Measurements from ENCODE around the gene KIAA1958. TPM values are rescaled to one million over a fixed set of nuclear protein-coding genes. Genes with fewer than 3 reads are reported as not detected.

The KIAA1958 gene
- polyA plus RNA-seq, 2 of the 4 experiments (the other 2 are of a cell fraction) = 2.2 to 3.7 TPM

GRCh38 chr9:112608851-112609250 lies 122.2 kb downstream of the KIAA1958 start:
- Histone ChIP-seq H3K4me1 (no peaks in the 10 kb centered on the region), H3K9me3 (no peaks in the 10 kb centered on the region), H3K4me3 (no peak overlapping the region), H3K27ac (no peak overlapping the region), H3K4me2 (no peak overlapping the region)
- WGBS (ENCODE audit: missing lambda C conversion rate) = 100% methylated on average over 1 of the region's 1 CpG
- DNase-seq (ENCODE audit: low read depth in 1 of 2, low spot score in 1 of 2) (no peak), ATAC-seq (no peak), FAIRE-seq (no peak)
- ChIA-PET POLR2A (no interaction called here), CTCF (interaction anchor here (0.6 to 2.0 kb wide), 3 partner anchors 9 to 184 kb away, joined by 3 to 6 read pairs (median 3); no protein-coding TSS in a partner anchor)
- TF ChIP-seq KDM1A (IDR thresholded peaks at IDR 0.05; ENCODE audit: low read depth) (no peak), SREBF2 (IDR thresholded peaks at IDR 0.05) (no peak), TP53 (CRISPR knock-in tag; IDR thresholded peaks at IDR 0.05) (no peak), RCOR1 (IDR thresholded peaks at IDR 0.05; ENCODE audit: low read depth, low read length) (no peak), CBX2 (IDR thresholded peaks at IDR 0.05; ENCODE audit: borderline replicate concordance, low read depth) (no peak), MAFK (IDR thresholded peaks at IDR 0.05; ENCODE audit: partially characterized antibody) (no peak), GATA3 (IDR thresholded peaks at IDR 0.05; ENCODE audit: borderline replicate concordance) (no peak), RNF2 (IDR thresholded peaks at IDR 0.05; ENCODE audit: borderline replicate concordance, low read depth) (no peak), EHF (CRISPR knock-in tag; IDR thresholded peaks at IDR 0.05) (no peak), HOXB13 (CRISPR knock-in tag; IDR thresholded peaks at IDR 0.05; ENCODE audit: low read depth) (no peak), EP300 (IDR thresholded peaks at IDR 0.05) (no peak), JUN (IDR thresholded peaks at IDR 0.05) (no peak), REST (IDR thresholded peaks at IDR 0.05) (no peak)

- CTCF ChIA-PET = interaction anchor here (0.6 kb wide), 3 partner anchors 8 to 95 kb away, joined by 3 to 5 read pairs (median 3); no protein-coding TSS in a partner anchor
Observed at GRCh38 chr9:112615584-112616266, 129.1 kb downstream of the KIAA1958 start.

GRCh38 chr9:112617371-112617770 lies 130.7 kb downstream of the KIAA1958 start:
- no peaks in the 10 kb centered on the region for H3K4me1 ChIP-seq
- no peak overlapping the region for H3K4me3 ChIP-seq
- DNase-seq (ENCODE audit: low read depth in 1 of 2, low spot score in 1 of 2) (no peak), ATAC-seq (no peak), FAIRE-seq (no peak)
- CTCF ChIA-PET = interaction anchor here (1.2 kb wide), 1 partner anchor 30 kb away, joined by 3 read pairs; no protein-coding TSS in a partner anchor
- TF ChIP-seq HDAC2 (IDR thresholded peaks at IDR 0.05) (no peak), JUNB (IDR thresholded peaks at IDR 0.05) (no peak), FOSL2 (IDR thresholded peaks at IDR 0.05) (no peak), FOSL2 (CRISPR knock-in tag; IDR thresholded peaks at IDR 0.05) (no peak), ESRRA (IDR thresholded peaks at IDR 0.05; ENCODE audit: borderline replicate concordance, low read length) (no peak), ZSCAN20 (CRISPR knock-in tag; IDR thresholded peaks at IDR 0.05) (no peak), TP53 (CRISPR knock-in tag; IDR thresholded peaks at IDR 0.05) (no peak), GATA3 (IDR thresholded peaks at IDR 0.05; ENCODE audit: borderline replicate concordance) (no peak), HEYL (CRISPR knock-in tag; IDR thresholded peaks at IDR 0.05) (no peak), EP300 (IDR thresholded peaks at IDR 0.05) (no peak), CEBPB (IDR thresholded peaks at IDR 0.05) (no peak), HOXA7 (CRISPR knock-in tag; IDR thresholded peaks at IDR 0.05) (no peak), ATOH8 (CRISPR knock-in tag; IDR thresholded peaks at IDR 0.05; ENCODE audit: low read depth) (no peak), NFE2L2 (conservative IDR thresholded peaks at IDR 0.05; ENCODE audit: low read length) (no peak), CBX8 (IDR thresholded peaks at IDR 0.05) (no peak), EHF (CRISPR knock-in tag; IDR thresholded peaks at IDR 0.05) (no peak), RFX5 (IDR thresholded peaks at IDR 0.05) (no peak), SMC3 (IDR thresholded peaks at IDR 0.05) (no peak), USF2 (IDR thresholded peaks at IDR 0.05) (no peak), HES2 (IDR thresholded peaks at IDR 0.05) (no peak)
- POLR2A ChIA-PET = no interaction called here
- WGBS (ENCODE audit: missing lambda C conversion rate) = 92% methylated on average over 8 of the region's 8 CpGs
- H3K27ac ChIP-seq = no peak overlapping the region
- H3K4me2 ChIP-seq = no peak overlapping the region
- H3K9me3 ChIP-seq = no peaks in the 10 kb centered on the region

More at GRCh38 chr9:112615584-112616266, 129.1 kb downstream of the KIAA1958 start:
- WGBS (ENCODE audit: missing lambda C conversion rate) = 75% methylated on average over 2 of the region's 2 CpGs
- no peak overlapping the region for H3K4me3 ChIP-seq
- no peak overlapping the region for H3K27ac ChIP-seq
- no peaks in the 10 kb centered on the region for H3K9me3 ChIP-seq
- no peak for FAIRE-seq
- no peaks in the 10 kb centered on the region for H3K4me1 ChIP-seq
- no peak for ATAC-seq
- H3K4me2 ChIP-seq = no peak overlapping the region
- no peak for DNase-seq (ENCODE audit: low read depth in 1 of 2, low spot score in 1 of 2)
- no peak for TF ChIP-seq SMC3 (IDR thresholded peaks at IDR 0.05)
- POLR2A ChIA-PET = no interaction called here
